Suppressor macrophage treated with lipopolysaccharide for 1 hour (primary cell): ENCODE measurements around the gene GTF2I.
"Not testable (repeated sequence)": the region's sequence is repeated elsewhere in the genome, so short reads cannot be mapped to it uniquely, and the experiment has no call there.

Source experiments
- DNase-seq, 3 donors: peaks; one replicate each; pipeline ENCODE4 v3.0.0-alpha.2; 2020 to 2022

The GTF2I gene

GRCh38 chr7:74656837-74657691 lies 454 bp upstream of the GTF2I start:
- DNase-seq = peak; percentile 98 to 99 (median 99)

DNA sequence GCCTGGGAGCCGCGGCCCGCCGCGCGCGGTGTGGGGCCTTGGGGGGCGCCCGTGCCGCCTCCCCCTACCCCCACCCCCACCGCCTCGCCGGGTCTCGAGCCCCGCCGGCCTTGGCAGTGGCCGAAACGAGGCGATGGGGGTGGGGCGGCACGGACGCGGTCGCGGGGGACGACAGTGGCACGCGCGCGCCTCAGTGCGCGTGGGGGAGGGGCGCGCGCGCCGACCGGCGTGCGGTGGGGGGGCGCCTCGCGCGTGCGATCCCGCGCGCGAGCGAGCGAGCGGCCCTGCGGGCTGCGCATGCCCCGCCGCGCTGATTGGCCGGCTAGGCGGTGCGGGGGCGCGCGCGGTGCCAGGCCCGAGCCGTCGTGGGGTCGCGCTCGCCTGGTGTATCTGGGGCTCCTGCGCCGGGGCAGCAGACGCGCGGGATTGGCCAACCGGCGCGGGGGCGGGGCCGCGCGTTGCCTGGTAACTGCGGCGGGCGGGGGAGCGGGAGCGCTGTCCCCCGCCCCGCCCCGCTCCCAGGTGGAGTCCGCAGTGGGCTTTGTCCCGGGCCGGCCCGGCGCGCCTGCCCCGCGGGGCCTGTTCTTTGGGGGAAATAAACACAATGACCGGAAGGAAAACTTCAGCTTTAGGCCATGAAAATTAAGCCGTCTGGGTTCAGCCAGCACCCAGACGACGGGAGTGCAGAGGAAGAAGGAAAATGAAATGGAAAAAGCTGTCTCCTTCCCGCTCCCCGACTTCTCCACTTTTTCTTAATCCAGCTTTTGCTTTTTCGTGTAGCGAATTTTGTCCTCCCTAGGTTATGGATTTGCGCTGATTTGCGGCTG lies 873 bp downstream of the GTF2I start:
- peak; percentile 85 to 96 (median 91) for DNase-seq

- not testable (repeated sequence) for DNase-seq
Measured at GRCh38 chr7:74660202-74660601, 2.7 kb downstream of the GTF2I start.

DNA sequence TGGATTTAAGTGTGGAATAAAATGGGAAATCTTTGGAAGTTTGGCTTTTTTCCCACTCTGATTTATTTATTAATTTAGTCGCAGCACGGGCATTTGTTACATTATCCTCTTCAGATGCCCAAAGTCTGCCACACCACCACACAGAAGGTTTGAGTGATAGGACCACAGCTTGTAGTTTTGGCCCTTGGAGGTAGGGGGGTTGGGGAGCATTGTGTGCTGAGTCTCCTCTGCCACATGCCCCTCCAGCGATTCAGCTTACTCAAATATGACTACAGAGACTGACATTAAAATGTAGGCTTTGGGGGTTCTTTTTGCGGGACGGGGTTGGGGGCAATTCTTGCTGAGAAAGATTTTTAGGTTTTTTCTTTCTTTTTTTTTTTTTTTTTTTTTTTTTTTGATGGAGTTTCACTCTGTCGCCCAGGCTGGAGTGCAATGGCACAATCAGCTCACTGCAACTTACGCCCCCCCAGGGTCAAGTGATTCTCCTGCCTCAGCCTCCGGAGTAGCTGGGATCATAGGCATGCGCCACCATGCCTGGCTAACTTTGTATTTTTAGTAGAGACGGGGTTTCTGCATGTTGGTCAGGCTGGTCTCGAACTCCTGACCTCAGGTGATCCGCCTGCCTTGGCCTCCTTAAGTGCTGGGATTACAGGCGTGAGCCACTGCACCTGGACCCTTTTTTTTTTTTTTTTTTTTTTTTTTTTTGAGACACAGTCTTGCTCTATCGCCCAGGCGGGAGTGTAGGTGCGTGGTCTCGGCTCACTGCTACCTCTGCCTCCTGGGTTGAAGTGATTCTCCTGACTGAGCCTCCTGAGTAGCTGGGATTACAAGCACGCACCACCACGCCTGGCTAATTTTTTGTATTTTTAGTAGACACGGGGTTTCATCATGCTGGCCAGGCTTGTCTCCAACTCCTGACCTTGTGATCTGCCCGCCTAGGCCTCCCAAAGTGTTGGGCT lies 4.6 kb downstream of the GTF2I start:
- DNase-seq = not testable (repeated sequence)

- DNase-seq = peak; percentile 62 to 96 (median 89)
Measured at GRCh38 chr7:74665296-74665938, 7.9 kb downstream of the GTF2I start.

DNA sequence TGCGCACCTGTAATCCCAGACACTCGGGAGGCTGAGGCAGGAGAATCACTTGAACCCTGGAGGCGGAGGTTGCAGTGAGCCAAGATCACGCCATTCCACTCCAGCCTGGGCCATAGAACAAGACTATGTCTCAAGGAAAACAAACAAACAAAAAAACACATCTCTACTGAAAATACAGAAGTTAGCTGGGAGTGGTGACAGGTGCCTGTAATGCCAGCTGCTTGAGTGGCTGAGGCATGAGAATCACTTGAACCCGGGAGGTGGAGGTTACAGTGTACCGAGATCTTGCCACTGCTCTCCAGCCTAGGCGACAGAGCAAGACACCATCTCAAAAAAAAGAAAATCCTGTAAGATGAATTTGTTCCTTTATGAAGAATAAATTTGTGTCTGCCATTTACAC lies 9.5 kb downstream of the GTF2I start:
- not testable (repeated sequence) for DNase-seq

- DNase-seq = not testable (repeated sequence)
Measured at GRCh38 chr7:74667520-74667919, 10.0 kb downstream of the GTF2I start.

DNA sequence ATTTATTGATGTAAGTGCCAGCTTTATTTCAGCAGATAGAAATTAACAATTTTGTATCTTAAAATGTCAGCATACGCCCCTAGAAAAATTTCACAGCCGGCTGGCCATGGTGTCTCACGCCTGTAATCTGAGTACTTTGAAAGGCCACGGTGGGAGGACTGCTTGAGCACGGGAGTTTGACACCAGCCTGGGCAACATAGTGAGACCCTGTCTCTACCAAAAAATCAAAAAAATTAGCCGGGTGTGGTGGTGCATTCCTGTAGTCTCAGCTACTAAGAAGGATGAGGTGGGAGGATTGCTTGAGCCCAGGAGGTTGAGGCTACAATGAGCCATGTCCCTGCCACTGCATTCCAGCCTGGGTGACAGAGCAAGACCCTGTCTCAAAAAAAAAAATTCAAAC lies 14.1 kb downstream of the GTF2I start:
- no peak for DNase-seq

DNA sequence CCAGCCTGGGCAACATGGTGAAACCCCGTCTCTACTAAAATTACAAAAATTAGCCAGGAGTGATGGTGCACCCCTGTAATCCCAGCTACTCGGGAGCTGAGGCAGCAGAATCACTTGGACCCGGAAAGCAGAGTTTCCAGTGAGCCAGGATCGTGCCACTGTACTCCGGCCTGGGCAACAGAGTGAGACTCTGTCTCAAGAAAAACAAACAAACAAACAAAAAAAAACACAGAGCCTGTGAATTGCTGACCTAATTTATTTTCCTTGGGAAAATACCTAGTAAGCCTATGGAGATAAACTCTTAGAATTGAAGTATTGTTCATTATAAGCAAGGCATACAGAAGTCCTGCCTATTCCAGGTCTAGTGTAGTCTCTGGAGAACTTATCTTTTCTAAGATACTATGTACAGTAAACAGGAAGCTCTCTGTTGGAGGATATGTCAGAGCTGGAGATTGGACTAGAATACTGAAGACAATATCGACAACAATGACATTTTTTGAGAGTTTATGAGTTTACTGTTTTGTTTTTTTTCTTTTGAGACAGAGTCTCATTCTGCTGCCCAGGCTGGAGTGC lies 14.9 kb downstream of the GTF2I start:
- DNase-seq = no peak

- DNase-seq = no peak
Measured at GRCh38 chr7:74674166-74674565, 16.6 kb downstream of the GTF2I start.

DNA sequence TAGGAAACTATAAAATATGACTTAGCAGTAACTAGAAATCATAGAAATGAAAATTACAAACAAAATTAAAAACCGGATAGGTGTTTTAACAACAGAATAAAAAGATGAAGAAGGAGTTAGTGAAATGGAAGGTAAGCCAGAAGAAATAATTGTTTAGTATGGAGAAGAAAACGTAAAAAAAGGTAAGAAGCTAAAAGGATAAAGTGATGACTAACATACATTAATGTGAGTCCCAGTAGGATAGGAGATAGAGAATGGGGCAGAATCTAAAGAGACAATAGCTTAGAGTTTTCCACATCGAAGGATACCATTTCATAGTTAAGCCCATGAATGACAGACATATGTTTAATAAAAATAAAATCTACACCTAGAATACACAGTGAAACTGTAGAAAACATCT lies 25.3 kb downstream of the GTF2I start:
- DNase-seq = no peak

DNA sequence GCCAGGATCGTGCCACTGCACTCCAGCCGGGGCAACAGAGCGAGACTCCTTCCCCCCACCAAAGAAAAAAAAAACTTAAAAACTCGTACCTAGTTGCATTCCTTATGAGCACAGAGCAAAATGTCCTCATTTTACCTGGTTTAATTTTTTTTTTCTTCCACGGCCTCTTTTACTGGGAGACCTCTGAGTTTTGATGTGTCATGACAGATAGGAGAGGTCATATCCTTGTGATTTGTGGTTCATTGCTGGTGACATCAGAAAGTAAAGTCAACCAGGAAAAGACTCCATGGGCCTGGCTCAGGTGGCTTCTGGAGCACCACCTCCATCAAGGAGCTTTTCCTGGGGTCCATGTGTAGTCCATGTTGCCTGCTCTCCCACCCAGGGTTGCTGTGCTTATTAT lies 26.3 kb downstream of the GTF2I start:
- DNase-seq = no peak

- DNase-seq = no peak
Measured at GRCh38 chr7:74684473-74684872, 27.0 kb downstream of the GTF2I start.

DNA sequence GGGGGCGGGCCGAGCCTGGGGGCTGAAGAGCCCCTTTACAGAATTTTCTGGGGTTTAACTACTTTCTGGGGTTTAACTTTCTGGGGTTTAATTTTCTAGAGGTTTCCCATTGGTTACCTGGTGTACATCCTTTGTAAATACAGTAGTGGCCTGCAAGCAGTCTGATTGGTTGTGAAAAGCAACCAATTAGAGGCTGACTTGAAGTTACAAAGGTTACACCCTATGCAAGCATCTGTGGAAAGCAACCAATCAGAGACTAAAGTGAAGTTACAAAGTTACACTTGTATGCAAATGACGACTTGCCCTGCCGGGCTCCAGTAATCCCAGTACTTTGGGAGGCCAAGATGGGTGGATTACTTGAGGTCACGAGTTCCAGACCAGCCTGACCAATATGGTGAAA lies 27.4 kb downstream of the GTF2I start:
- no peak for DNase-seq

DNA sequence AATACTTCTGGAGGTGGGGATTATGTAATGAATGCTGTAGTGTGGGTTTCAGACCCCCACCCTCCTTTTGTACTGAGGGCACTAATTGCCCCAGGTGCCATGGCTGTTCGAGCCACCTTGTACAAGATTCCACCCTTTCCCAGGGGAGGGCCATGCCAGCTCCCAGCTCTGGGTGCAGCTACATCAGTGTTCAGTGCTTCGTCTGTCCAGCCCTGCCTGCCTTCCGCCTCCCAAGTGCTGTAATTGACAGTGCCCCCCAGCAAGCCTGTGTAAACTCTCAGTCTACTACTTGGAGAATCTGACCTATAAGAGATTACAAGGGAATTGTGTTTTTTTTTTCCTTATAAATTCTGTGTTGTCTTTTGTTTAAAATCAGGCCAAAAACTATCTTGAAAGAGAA lies 33.0 kb downstream of the GTF2I start:
- DNase-seq = no peak

- not testable (repeated sequence) for DNase-seq
Measured at GRCh38 chr7:74704419-74704818, 46.9 kb downstream of the GTF2I start.

GRCh38 chr7:74707238-74707637 lies 49.7 kb downstream of the GTF2I start:
- DNase-seq = no peak

- no peak for DNase-seq
Measured at GRCh38 chr7:74708569-74709275, 51.2 kb downstream of the GTF2I start.

GRCh38 chr7:74709880-74710671 lies 52.6 kb downstream of the GTF2I start:
- DNase-seq = peak in 1 of 3 donors; percentile 9

GRCh38 chr7:74713567-74713966 lies 56.0 kb downstream of the GTF2I start:
- no peak for DNase-seq
